Hepatocyte (in vitro differentiated cells): ENCODE data around the gene PPM1A. TPM values are rescaled to one million over a fixed set of nuclear protein-coding genes. Genes with fewer than 3 reads are reported as not detected.

Experiments used
- DNase-seq: peaks from one replicate; pipeline ENCODE4 v3.0.0-alpha.2; 2016; ENCODE audit warnings: low spot score
- H2AFZ ChIP-seq: fragments of 200-600 bp; sonication (generic); 2 replicates; pipeline ENCODE4 v1.6.0; 2016; ENCODE audit warnings: antibody characterized with exemption, mild to moderate bottlenecking
- H3K27ac ChIP-seq: fragments of 200-600 bp; sonication (generic); 2 replicates; pipeline ENCODE4 v1.5.1; 2016; ENCODE audit warnings: mild to moderate bottlenecking
- H3K27me3 ChIP-seq: fragments of 200-600 bp; sonication (generic); 2 replicates; pipeline ENCODE4 v1.6.1; 2016
- H3K36me3 ChIP-seq: fragments of 200-600 bp; sonication (generic); replicated peaks from 2 replicates; pipeline ENCODE4 v1.5.1; 2016; ENCODE audit warnings: low read depth; ENCODE audit not compliant: insufficient read depth
- H3K4me1 ChIP-seq: fragments of 200-600 bp; sonication (generic); 2 replicates; pipeline ENCODE4 v1.5.1; 2016; ENCODE audit warnings: mild to moderate bottlenecking, moderate library complexity; ENCODE audit not compliant: insufficient read depth
- H3K4me2 ChIP-seq: fragments of 200-600 bp; sonication (generic); 2 replicates; pipeline ENCODE4 v1.6.0; 2016
- H3K4me3 ChIP-seq: fragments of 200-600 bp; sonication (generic); 2 replicates; pipeline ENCODE4 v1.5.1; 2016; ENCODE audit warnings: mild to moderate bottlenecking
- H3K79me2 ChIP-seq: fragments of 200-600 bp; sonication (generic); 2 replicates; pipeline ENCODE4 v1.6.0; 2017; ENCODE audit warnings: mild to moderate bottlenecking
- H3K9me2 ChIP-seq: fragments of 200-600 bp; sonication (generic); replicated peaks from 2 replicates; pipeline ENCODE4 v1.6.0; 2017; ENCODE audit warnings: mild to moderate bottlenecking; ENCODE audit not compliant: insufficient read depth
- H3K9me3 ChIP-seq: fragments of 200-600 bp; sonication (generic); 2 replicates; pipeline ENCODE4 v1.5.1; 2016; ENCODE audit warnings: low read depth, mild to moderate bottlenecking
- H4K20me1 ChIP-seq: fragments of 200-600 bp; sonication (generic); 2 replicates; pipeline ENCODE4 v1.6.0; 2016; ENCODE audit warnings: mild to moderate bottlenecking; ENCODE audit not compliant: insufficient read depth, poor library complexity, severe bottlenecking
- EZH2 ChIP-seq: fragments of 200-600 bp; sonication (generic); IDR thresholded peaks from 2 replicates; pipeline ENCODE4 v1.6.1; 2016; ENCODE audit warnings: antibody characterized with exemption, mild to moderate bottlenecking, borderline replicate concordance
- EZH2phosphoT487 ChIP-seq: fragments of 200-600 bp; sonication (generic); IDR thresholded peaks from one replicate; pipeline ENCODE4 v1.6.1; 2018; ENCODE audit warnings: antibody characterized with exemption, mild to moderate bottlenecking, low read depth, moderate library complexity; ENCODE audit not compliant: unreplicated experiment, severe bottlenecking
- WGBS: methylation state at CpG from one replicate; pipeline ENCODE4 v1.1.6; 2016; ENCODE audit warnings: low lambda C conversion rate; ENCODE audit errors: missing lambda C conversion rate; 5-methylcytosine and 5-hydroxymethylcytosine counted together
- polyA plus RNA-seq: library from polyadenylated mRNA; unstranded; fragments of >200 nt; fragmentation: Nextera tagmentation; extraction: Ambion mirVana; gene quantifications from 2 replicates; pipeline ENCODE4 v1.2.1, GENCODE V29; 2016
- total RNA-seq: library from RNA; depleted of rRNA; stranded (reverse); fragments of >200 nt; gene quantifications from 2 replicates; pipeline ENCODE4 v1.2.3, GENCODE V29; 2014
- TF ChIP-seq, protein P1 (sequence below): fragments of 200-600 bp; sonication (generic); IDR thresholded peaks from 2 replicates; pipeline ENCODE4 v1.5.1; 2016; ENCODE audit warnings: antibody characterized with exemption, mild to moderate bottlenecking; ENCODE audit not compliant: poor library complexity

PPM1A gene
- total and polyA plus RNA-seq, 2 experiments from 2014 or later = 24.2 to 41.7 TPM

DNA sequence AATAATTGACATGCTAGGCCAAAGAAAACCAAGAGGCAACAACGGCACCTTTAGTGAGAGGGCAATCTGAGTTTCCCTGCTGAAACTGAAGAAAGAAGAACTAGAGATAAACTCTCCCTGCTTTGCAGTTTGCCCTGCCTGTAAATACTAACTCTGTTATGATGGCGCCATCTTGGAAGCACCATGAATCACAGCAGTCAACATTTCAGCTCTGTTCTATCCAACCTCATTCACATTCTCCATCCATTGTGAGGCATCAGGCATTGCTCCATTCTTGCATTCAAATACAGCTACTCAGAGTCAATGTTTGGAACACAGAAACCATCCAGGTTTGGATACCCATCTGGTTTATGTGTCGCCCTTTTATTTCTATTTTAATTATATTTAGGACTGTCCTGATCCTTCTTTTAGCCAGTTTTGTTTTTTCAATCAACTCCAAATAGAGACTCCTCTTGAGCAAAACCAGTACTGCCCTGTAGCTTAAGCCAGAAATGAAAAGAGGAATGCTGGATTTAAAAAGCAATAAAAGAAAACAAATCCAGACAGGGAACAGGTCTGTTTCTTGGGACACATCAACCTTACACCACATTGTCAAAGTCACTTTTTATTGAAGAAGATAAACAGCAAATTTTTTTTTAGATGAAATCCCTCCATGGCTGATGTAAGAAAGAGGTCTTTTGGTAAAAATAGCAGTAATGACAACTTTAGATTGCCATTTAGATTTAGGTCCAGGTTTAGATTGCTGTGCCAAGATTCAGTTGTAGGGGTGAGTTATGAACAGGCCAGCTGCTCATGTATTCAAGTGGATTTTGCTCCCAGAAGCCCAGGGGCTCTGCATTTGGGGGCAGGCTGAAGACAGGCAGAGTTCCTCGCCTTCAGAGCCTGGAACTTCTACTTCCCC lies 33.3 kb upstream of the PPM1A start:
- Histone ChIP-seq H2AFZ (no peak overlapping the region), H3K79me2 (no peaks in the 10 kb centered on the region), H3K27me3 (no peaks in the 10 kb centered on the region), H3K9me3 (no peaks in the 10 kb centered on the region), H3K36me3 (no peaks in the 10 kb centered on the region), H3K4me3 (no peak overlapping the region), H3K4me1 (no peaks in the 10 kb centered on the region), H3K27ac (peak overlapping the region; percentile 11), H3K9me2 (no peaks in the 10 kb centered on the region), H3K4me2 (no peak overlapping the region), H4K20me1 (no peaks in the 10 kb centered on the region)
- 69% methylated on average over 4 of the region's 4 CpGs for WGBS
- TF ChIP-seq EZH2 (no peak), EZH2phosphoT487 (no peak)
- TF ChIP-seq, protein P1, sequence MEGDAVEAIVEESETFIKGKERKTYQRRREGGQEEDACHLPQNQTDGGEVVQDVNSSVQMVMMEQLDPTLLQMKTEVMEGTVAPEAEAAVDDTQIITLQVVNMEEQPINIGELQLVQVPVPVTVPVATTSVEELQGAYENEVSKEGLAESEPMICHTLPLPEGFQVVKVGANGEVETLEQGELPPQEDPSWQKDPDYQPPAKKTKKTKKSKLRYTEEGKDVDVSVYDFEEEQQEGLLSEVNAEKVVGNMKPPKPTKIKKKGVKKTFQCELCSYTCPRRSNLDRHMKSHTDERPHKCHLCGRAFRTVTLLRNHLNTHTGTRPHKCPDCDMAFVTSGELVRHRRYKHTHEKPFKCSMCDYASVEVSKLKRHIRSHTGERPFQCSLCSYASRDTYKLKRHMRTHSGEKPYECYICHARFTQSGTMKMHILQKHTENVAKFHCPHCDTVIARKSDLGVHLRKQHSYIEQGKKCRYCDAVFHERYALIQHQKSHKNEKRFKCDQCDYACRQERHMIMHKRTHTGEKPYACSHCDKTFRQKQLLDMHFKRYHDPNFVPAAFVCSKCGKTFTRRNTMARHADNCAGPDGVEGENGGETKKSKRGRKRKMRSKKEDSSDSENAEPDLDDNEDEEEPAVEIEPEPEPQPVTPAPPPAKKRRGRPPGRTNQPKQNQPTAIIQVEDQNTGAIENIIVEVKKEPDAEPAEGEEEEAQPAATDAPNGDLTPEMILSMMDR = no peak
- DNase-seq = no peak

- Histone ChIP-seq H3K9me2 (no peaks in the 10 kb centered on the region), H3K4me3 (no peak overlapping the region), H3K9me3 (no peaks in the 10 kb centered on the region), H3K27me3 (no peaks in the 10 kb centered on the region), H3K4me1 (no peaks in the 10 kb centered on the region), H3K79me2 (no peaks in the 10 kb centered on the region), H3K36me3 (no peaks in the 10 kb centered on the region), H2AFZ (no peak overlapping the region), H3K27ac (no peak overlapping the region), H4K20me1 (no peaks in the 10 kb centered on the region), H3K4me2 (no peak overlapping the region)
- WGBS = 83% methylated on average over 3 of the region's 3 CpGs
- no peak for DNase-seq
- no peak for TF ChIP-seq EZH2phosphoT487
- TF ChIP-seq, protein P1 = no peak
- no peak for TF ChIP-seq EZH2
Measured at GRCh38 chr14:60217713-60218112, 31.3 kb upstream of the PPM1A start.

DNA sequence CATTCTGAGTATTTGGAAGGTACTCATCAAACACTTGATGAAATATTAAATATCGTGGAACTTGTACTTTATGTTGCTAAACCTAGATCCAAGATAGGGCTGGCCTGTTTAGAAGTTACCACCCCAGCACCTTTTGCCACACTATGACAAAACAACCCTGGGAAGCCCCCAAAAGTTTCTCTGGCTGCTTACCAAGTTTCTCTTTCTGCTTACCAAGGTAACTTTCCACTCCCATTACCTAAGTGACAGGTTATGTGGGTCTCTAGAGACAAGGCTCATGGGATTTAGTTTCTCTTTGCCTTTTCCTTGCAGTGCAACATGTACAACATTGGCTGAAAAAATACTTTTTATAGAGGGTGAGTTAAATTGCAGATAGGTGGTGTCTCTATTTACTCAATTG lies 28.9 kb upstream of the PPM1A start:
- Histone ChIP-seq H3K4me3 (no peak overlapping the region), H3K36me3 (no peaks in the 10 kb centered on the region), H3K4me1 (no peaks in the 10 kb centered on the region), H3K27me3 (no peaks in the 10 kb centered on the region), H4K20me1 (no peaks in the 10 kb centered on the region), H3K27ac (no peak overlapping the region), H2AFZ (no peak overlapping the region), H3K9me3 (no peaks in the 10 kb centered on the region), H3K4me2 (no peak overlapping the region), H3K79me2 (no peaks in the 10 kb centered on the region), H3K9me2 (no peaks in the 10 kb centered on the region)
- no peak for DNase-seq
- no peak for TF ChIP-seq EZH2
- TF ChIP-seq, protein P1 = no peak
- WGBS = 100% methylated on average over 1 of the region's 1 CpG
